Activated CD8-positive, alpha-beta memory T cell treated with anti-CD3 and anti-CD28 coated beads for 1 hour (primary cell): Measurements from ENCODE around the gene ISCA2.
"Not testable (repeated sequence)": the region's sequence is repeated elsewhere in the genome, so short reads cannot be mapped to it uniquely, and the experiment has no call there.

ENCODE experiments used
- DNase-seq, 2 donors: peaks; one replicate each; pipeline ENCODE4 v3.0.0-alpha.2; 2020; ENCODE audit warnings: low read depth in 1 of 2; ENCODE audit errors: extremely low read depth in 1 of 2

The ISCA2 gene

GRCh38 chr14:74526854-74527585, 33.5 kb downstream of the ISCA2 start:
- DNase-seq, result no peak

GRCh38 chr14:74527736-74528280, 34.2 kb downstream of the ISCA2 start:
- no peak for DNase-seq

- no peak for DNase-seq
These were observed 34.8 kb downstream of the ISCA2 start for GRCh38 chr14:74528406-74528805.

GRCh38 chr14:74528886-74529285, 35.3 kb downstream of the ISCA2 start:
- no peak for DNase-seq

GRCh38 chr14:74531006-74531405, 37.4 kb downstream of the ISCA2 start:
- no peak for DNase-seq

- no peak for DNase-seq
These were observed 37.9 kb downstream of the ISCA2 start for GRCh38 chr14:74531467-74531866.

GRCh38 chr14:74532246-74532645, 38.7 kb downstream of the ISCA2 start:
- no peak for DNase-seq

- no peak for DNase-seq
These were observed 40.0 kb downstream of the ISCA2 start for GRCh38 chr14:74533576-74533975.

- no peak for DNase-seq
These were observed 42.3 kb downstream of the ISCA2 start for GRCh38 chr14:74535756-74536325.

GRCh38 chr14:74536336-74536735, 42.8 kb downstream of the ISCA2 start:
- DNase-seq, result not testable (repeated sequence)

- no peak for DNase-seq
These were observed 45.1 kb downstream of the ISCA2 start for GRCh38 chr14:74538411-74539391.

GRCh38 chr14:74539503-74539902, 45.9 kb downstream of the ISCA2 start:
- no peak for DNase-seq

- DNase-seq, result no peak
These were observed 47.7 kb downstream of the ISCA2 start for GRCh38 chr14:74541225-74541624.

- DNase-seq, result no peak
These were observed 48.6 kb downstream of the ISCA2 start for GRCh38 chr14:74542056-74542685.

- no peak for DNase-seq
These were observed 50.3 kb downstream of the ISCA2 start for GRCh38 chr14:74543771-74544438.

GRCh38 chr14:74545386-74545785, 51.8 kb downstream of the ISCA2 start:
- no peak for DNase-seq

GRCh38 chr14:74546416-74546815, 52.9 kb downstream of the ISCA2 start:
- DNase-seq, result no peak
